HG02938 (cell line): ENCODE results near the gene DNAJB11.
A peak's percentile ranks its signal among the peaks of the same experiment; 100 is the strongest.
"Not testable (repeated sequence)": the region's sequence is repeated elsewhere in the genome, so short reads cannot be mapped to it uniquely, and the experiment has no call there.

ENCODE experiments used
- ATAC-seq: cut with Tn5 transposase; IDR thresholded peaks from one replicate; pipeline ENCODE4 v1.9.1; 2021; ENCODE audit warnings: mild to moderate bottlenecking, moderate library complexity; ENCODE audit not compliant: unreplicated experiment

The DNAJB11 gene

DNA sequence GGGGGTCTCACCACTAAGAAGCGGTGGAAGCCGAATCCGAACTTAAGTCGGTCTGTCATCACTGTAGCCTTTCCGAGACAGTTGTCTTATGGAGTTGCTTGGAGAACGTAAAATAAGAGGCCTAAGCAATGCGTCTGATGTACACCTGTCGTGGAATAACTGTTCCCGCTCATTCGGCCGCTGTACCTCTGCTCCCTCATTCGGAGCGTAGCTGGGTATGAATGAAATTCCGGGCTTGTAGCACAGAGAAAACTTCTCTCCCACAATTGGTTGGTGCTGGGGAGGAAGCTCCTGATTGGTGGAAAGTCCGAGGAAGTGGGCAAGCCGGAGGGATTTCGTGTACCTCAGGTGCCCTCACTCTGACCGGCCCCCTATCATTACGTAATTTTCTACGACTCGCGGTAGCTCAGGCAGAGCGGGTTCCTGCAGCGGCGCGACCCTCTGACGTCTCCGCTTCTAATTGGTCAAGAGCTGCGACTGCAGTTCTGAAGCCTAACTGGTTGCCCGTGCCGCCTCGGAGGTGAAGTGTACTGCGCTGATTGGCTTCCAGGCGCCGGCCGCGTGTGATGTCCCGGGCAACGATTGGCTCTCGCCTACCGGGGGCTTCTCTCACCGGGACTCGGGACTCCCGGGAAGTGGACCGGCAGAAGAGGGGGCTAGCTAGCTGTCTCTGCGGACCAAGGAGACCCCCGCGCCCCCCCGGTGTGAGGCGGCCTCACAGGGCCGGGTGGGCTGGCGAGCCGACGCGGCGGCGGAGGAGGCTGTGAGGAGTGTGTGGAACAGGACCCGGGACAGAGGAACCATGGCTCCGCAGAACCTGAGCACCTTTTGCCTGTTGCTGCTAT is at the start of gene DNAJB11:
Gene DNAJB11 (plus strand): TSS at position 625 of the 845 bp plus-strand sequence. CDS start 178 bp downstream, at position 803.
- peak; percentile 87 for ATAC-seq

DNA sequence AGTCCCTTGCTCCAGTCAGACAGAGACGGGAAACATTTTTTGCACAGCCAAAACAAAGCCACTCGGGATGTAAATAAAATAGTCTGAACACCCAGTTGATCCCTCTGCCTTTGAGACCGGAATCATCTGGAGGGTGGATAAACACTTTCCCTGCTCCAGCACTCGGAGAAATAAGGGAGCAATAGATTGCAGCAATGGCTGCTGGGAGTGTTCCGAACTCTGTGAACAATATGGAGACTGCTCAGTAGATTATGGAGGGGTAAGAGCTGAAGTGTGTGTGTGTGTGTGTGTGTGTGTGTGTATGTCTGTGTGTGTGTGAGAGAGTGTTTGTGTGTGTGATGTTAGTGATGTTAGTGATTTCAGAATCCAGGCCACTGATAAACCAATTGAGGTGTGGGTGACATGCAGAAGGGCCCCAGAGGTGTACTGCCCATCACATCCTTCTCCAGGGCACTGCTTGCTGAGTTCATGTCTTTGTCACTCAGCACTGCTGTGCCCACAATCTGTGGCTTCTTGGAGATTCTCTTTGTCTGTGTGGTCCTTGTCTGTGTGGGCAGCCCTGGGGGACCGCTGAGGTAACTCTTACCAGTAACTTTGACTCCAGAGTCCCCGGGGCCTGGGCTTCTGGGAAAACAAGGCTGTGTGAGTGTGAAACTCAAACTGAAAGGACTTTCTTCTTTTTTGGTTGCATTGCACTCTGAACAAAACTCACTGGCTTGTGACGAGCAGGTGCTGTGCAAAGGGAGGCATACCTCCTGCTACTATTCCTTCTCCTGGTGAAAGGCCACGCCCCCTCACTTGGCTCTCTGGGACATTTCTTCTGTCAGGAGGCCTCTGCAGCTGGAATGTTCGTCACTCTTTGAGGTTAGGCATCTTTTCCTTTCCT is 49.3 kb upstream of the DNAJB11 start:
- peak; percentile 60 for ATAC-seq

DNA sequence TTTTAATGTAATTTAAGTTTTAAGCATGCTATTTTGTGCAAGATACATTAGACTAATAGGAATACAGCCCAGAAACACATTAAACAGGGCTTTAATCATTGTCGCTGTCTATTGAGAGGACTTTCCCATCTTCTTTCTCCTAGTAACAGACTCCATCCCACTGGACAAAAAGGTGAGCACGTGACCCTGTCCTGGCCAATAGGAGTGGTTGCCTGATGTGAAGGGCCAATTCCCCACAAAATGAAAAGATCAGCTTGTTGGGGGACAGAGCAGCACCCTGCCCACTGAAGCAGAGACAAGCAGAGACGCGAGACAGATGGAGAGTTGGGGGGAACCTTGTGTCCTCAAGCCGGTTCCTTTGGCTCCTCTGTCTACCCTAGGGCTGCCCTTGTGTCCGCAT is 47.5 kb upstream of the DNAJB11 start:
- ATAC-seq = no peak

DNA sequence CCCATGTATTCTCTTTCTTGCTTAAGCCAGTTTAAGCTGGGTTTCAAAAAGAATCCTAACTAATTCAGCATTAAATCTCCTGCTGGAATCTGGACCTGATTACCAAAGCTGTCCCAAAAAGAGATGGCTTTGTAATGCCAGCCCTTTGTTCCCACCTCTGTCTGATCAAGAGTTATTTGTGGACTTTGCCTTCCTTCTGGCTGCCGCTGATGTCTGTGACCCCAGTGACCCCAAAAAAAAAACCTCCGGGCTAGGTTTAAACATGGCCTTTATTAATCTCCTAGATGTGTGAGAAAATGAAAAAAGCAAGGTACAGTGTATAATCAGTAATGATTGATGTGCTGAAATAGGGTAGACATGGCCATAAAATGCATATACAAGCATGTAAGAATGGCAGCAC is 47.1 kb upstream of the DNAJB11 start:
- no peak for ATAC-seq

DNA sequence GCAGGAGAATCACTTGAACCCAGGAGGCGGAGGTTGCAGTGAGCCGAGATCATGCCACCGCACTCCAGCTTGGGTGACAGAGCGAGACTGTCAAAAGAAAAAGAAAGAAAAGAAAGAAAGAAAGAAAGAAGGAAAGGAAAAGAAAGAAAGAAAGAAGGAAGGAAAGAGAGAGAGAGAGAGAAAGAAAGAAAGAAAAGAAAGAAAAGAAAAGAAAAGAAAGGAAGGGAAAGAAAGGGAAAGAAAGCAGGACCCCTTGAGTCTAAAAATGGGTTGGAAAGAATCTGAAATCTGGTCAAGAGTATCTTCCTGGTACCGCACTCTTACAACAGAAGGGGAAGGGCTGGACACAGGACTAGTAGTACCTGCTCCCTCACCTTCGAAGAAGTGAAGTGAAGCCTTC is 45.9 kb upstream of the DNAJB11 start:
- ATAC-seq = no peak

DNA sequence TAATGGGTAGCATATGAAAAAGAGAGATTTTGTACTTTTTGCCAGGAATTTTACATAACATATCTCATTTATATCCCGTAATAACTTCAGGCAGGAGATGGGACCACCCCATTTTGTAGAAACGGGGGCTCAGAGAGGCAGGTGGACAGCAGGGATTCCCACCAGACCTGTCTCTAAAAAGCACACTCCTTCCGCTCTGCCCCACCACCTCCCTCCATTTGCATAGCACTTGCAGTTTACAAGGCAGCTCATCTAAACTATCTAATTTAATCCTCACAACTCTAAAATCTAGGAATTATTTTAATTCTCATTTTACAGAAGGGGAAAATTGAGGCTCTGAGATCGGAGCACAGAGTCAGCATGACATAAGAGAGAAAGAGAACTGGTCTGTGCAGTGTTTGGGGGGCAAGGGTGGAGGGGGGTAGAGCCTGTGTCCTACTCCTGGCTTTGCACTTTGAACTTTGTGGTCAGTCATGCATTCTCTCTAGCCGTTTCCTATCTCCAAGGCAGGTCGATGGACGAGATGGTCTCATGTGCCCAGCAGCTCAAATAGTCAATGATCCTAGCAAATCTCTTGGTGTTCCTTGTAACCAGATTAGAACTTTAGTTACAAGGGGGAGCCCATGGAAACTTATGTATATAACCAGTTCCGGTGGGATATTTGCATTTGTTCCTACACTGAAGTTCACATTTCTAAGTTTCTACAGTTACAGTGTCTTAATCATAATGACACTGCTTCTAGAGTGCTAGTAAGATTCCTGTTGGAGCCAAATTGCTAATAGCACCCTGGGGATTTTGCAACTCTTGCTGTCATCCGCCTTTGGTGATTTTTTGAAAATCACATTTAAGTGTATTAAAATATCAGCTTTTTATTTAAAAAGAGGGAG is 44.9 kb upstream of the DNAJB11 start:
- peak; percentile 40 for ATAC-seq

DNA sequence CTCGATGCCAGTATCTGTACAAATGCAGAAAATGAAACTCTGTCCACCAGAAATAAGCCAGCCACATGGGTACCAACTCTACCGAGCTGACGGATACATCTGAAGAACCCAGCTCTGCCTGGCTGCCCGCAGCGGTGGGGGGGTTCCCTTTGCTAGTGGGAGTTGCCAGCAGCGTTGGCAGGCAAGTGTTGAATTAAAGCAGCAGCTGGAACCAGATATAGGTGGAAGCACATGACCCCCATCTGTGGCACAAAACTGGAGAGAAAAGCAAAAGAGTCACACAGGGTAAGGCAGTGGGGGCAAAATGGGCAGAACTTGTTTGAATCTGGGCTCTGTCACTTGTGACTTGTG is 44.3 kb upstream of the DNAJB11 start:
- peak; percentile 26 for ATAC-seq

DNA sequence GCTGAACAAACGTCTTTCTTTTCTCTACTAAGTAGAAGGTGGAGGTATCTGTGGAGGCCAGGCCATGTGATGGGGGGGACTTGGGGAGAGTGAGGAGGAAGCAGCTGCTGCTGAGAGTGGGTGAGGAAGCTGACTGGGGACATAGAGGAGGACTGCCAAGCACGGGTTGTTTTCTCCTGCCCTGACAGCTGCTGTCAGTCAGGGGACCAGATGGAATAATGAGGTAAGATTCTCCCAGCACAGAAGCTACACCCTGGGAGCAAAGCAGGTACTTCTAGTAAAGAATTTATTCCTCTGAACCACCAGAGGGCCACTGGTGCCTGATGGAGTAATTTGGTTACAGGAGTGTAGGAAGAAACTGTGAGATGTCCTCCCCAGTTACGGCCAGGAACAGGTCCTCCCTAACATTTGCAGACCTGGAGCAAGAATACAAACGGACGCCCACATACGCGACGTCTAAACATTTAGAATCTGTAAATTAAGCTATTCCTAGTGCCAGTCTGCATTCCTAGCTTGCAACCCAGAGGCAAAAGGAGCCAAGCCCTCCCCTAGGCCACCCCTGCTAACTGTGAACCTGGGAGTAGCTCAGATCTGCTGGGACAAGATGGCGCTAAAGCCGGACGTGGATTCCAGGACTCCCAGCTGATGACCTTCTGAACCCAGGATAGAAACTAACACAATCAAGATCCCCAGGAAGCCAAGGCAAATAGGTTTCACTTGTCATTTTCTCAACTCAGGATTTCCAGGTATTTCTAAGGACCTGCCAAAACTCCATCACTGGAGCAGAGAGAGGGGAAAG is 41.1 kb upstream of the DNAJB11 start:
- no peak for ATAC-seq

DNA sequence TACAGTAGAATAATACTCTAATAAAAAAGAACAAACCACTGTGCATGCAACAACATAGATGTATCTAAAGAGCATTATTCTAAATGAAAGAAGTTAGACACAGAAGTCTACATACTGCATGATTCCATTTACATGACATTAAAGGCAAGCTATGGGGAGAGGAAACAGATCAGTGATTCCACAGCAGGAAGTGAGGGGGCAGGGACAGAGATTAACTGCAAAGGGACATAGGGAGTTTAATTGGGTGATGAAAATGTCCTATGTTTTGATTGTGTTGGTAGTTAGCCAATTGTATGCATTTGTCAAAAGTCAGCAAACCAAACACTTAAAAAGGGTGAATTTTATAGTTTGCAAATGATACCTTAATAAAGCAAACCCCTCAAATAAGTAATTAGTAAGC is 40.1 kb upstream of the DNAJB11 start:
- ATAC-seq = no peak

DNA sequence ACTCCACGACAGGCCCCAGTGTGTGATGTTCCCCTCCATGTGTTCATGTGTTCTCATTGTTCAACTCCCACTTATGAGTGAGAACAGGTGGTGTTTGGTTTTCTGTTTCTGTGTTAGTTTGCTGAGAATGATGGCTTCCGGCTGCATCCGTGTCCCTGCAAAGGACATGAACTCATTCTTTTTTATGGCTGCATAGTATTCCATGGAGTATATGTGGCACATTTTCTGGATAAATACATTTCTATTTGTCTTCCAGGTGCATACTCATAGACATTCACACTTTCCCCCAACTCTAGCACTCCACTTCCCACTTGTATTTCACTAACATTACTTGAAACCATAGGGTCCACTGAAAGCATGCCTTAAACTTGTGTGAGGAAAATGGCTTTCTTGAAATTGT is 38.8 kb upstream of the DNAJB11 start:
- ATAC-seq = not testable (repeated sequence)

DNA sequence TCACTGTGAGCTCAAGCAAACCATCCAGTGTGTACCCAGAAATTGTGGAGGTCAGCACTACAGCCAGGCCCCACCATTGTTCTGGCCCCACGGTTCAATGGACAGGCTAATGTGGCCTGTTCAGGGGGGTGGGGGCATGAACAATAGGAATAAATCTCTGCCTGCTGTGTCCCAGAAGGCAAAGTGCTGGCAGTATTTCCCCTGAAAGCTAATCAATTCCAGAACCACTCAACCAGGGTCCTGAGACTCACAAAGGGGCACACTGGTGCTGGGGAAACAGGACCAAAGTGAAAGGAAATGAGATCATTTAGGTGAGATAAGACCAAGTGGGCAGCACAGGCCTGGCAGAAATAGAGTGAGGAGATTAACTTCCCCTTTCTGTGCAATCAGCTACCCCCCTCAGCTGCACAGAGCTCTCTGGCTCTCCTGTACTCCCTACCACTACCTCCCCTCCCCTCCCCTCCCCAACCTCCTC is 37.9 kb upstream of the DNAJB11 start:
- ATAC-seq = peak; percentile 45

DNA sequence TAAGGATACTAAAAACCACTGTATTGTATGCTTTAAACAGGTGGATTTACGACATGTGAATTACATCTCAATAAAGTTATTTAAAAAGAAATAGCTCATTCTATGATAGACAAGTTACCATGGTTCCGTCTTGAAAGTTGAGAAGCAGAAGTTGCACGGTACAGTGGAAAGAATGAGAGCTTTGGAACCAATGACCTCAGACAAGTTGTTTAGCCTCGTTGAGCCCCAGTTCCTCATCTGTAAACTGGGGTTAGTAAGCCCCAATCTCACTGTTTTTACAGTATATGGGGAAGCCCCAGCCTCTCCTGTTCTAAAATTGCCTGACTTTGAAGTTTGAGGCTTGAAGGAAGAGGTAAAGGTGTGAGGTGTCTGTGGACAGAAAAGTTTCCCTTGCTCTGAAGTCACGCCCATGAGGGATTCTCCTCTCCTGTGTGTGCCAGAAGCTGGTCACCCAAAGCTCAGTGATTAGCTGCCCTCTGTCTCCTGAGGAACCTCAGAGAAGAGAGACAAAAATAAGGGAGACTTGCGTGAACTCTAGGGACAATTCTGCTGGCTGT is 36.3 kb upstream of the DNAJB11 start:
- ATAC-seq = peak; percentile 86

DNA sequence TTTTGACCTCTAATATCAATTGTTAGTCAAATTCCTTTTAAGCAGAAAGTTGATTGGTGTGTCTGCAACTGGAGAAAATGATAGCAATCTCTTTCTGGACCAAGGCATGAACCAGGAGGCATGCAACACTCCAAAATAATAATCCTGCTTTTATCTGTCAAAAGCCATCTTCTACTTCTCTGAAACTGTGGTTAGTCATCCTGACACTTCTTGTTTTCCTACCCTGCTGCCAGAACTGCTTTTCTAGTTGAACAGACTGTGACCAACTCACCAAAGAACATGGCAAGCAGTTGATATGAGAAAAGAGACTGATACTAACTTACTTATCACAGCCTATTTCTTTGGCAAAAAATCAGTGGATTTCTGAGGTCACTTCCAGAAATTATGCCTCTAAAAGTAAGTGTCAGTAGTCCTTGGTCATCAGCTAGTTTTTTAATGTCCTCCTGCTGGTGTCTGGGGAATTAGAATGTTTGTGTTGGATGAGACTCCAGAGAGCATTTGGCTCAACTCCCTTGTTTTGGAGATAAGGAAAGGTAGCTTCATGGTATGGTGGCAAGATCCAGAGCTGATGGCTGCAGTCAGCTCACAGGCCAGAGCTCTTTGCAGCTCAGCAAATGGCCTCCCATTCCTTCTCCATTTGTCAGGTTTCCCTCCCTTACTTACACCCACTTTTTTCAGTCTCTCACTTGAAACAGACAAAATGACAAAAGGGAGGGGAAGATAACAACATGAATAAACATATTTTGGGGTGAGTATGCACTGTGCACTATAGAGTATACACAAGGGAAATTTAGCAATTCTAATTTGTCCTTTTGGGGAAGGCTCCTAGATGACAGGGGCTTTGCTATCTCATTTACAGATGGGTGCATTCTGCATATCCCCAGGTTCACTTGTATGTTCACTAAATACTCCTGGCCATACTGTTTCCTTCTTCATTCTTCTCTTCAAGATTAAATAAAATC is 33.4 kb upstream of the DNAJB11 start:
- ATAC-seq = no peak

DNA sequence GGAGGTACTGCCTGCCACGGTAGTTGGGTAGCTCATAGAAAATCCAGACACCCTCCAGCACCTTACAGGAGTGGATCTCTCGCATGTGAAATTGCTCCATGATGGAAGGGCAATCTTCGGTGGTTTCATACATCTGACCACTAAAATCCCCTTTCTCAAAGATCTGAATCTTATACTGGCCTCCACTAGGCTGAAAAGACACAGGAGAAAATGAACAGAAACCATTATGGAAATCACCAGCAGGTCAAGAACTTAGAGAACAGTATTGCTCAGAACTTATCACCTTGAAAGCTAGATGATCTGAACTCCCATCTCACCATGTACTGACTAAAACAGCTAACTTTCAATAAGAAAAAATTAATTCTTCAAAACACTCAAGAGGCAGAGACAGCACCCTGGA is 31.7 kb upstream of the DNAJB11 start:
- ATAC-seq = no peak

DNA sequence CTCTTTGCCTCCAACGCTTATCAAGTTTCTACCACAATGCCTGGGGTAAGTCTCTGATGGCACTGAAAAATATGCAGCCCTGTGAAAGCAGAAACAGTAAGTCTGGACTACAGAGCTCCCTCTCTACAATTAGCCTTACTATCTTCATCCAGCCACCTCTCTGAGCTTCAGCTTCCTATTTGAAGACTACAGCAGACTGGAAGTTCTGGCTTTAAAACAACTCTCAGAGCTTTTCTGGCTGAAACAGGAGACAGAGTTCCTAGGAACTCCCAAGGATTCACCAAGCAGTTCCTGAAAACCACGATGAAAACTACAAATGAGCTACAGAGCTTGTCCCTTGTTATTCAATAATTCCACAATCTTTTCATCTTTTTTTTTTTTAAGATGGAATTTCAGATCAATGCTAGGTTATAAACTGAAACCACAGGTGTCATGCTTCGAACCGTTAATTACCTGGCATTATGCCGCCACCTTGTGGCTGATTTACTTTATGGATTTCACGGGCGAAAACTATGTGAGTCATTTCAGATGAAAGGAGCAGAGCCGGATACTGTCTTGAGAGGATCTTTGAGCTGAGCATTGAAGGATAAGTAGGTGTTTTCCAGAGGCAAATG is 30.2 kb upstream of the DNAJB11 start:
- no peak for ATAC-seq

DNA sequence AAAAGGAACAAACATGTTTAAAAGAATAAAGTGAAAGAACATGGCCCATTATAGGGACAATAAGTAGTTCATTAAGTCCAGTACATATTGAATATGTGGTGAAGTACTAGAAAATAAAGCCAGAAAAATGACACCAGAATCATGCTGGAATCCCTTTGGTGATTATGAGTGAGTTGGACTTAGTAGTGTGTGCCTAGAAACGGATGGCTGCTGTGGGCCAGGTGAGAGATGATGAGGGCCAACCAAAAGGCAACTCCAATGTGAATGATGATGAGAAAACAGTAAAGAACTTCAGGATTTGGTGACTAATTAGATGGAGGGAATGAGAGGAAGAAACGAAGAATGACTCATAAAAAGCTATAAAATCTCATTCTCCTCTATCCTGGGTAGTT is 29.7 kb upstream of the DNAJB11 start:
- no peak for ATAC-seq

DNA sequence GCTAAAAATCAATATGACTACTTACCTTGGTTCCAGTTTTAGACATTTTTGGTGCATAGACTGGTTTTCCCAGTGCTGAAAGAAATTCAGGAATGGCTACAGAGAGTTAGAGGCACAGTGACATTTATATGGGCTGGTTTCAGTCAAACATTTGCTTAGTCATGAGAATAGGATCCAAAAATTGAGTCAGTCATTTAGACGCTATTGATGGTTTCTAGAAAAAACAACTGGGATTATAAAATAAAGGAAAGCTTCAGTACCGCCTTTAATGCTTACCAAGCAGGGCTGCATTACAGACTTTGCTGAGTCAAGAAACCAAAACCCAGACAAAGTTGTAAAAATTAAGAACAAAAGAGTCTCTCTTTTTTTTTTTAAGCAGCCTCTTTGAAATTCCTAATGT is 26.2 kb upstream of the DNAJB11 start, which contains the start of gene CRYGS:
Gene CRYGS (minus strand): TSS at position 100 of the 400 bp plus-strand sequence. CDS start 54 bp downstream, at position 46.
- ATAC-seq = no peak

DNA sequence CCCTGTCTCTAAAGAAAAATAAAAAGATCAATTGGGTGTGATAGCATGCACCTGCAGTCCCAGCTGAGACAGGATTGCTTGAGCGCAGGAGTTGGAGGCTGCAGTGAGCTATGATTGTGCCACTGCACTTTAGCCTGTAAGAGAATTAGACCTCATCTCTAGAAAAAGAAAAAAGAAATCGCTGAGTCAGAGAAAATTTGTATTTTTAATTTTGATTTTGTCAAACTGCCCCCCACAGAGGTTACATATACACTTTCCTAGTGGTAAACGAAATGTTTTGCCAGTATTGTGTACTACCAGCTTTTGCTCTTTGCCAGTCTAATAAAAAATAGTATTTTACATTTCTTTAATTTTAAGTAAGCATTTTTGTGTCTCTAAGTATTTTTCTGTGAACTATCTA is 21.0 kb upstream of the DNAJB11 start:
- ATAC-seq = no peak
